DND-41 (cell line): Measurements from ENCODE around the gene BDH2.

ENCODE experiments used
- EZH2 ChIP-seq: IDR thresholded peaks from 3 replicates; pipeline ENCODE4 v1.6.1; 2012; ENCODE audit warnings: borderline replicate concordance, low read depth, mild to moderate bottlenecking, moderate library complexity, low read length, inconsistent platforms; ENCODE audit not compliant: severe bottlenecking
- TF ChIP-seq, protein P1 (sequence below): IDR thresholded peaks from 2 replicates; pipeline ENCODE4 v1.5.1; 2012; ENCODE audit warnings: borderline replicate concordance, low read length, moderate library complexity, mild to moderate bottlenecking; ENCODE audit not compliant: poor library complexity, severe bottlenecking; ENCODE audit errors: extremely low read depth

DNA sequence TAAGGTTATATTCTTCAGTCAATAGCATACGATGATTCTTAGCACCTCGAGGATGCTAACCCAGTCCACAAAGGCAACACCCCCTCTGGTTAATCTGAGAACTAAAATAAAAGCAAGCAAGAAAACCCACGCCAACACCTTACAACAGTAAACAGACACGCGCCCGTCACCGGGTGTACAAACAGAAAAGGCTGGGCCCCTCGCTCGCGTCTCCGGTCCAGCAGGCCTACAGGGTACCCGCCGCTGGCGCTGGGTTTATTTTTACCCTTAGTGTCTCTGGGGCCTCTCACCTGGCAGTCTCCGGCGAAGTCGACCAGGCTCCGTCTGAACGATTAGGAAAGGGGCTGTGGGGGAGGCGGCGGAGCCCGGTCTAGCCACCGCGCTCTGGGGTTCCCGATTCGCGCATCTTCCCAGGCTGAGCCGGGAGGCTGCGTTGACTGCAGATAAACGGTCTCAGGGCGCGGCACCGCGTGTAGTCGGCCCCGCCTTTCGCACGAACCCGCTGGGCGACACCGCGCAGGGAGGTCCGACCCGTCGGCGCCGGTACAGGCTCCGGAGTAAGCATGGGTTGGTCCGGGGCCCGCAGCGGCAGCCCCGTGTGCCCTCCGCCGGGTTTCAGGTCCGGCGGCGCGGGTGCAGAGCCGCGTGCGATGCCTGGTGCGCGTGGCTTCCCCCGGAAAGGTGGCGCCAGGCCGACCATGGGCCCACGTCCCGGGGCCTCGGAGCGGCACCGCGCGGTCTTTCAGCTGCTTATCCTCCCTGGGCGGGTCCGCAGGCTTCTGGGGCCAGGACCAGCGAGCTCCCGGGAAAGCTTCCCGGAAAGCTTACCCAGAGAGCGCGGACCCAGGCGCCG lies 23.5 kb downstream of the BDH2 start:
- TF ChIP-seq, protein P1, sequence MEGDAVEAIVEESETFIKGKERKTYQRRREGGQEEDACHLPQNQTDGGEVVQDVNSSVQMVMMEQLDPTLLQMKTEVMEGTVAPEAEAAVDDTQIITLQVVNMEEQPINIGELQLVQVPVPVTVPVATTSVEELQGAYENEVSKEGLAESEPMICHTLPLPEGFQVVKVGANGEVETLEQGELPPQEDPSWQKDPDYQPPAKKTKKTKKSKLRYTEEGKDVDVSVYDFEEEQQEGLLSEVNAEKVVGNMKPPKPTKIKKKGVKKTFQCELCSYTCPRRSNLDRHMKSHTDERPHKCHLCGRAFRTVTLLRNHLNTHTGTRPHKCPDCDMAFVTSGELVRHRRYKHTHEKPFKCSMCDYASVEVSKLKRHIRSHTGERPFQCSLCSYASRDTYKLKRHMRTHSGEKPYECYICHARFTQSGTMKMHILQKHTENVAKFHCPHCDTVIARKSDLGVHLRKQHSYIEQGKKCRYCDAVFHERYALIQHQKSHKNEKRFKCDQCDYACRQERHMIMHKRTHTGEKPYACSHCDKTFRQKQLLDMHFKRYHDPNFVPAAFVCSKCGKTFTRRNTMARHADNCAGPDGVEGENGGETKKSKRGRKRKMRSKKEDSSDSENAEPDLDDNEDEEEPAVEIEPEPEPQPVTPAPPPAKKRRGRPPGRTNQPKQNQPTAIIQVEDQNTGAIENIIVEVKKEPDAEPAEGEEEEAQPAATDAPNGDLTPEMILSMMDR, result peak; percentile 21
- no peak for TF ChIP-seq EZH2
